HG03066 (cell line): ENCODE results near the gene POLR2E.
A peak's percentile ranks its signal among the peaks of the same experiment; 100 is the strongest.

Experiments used
- ATAC-seq: cut with Tn5 transposase; IDR thresholded peaks from one replicate; pipeline ENCODE4 v1.9.1; 2021; ENCODE audit warnings: low read depth; ENCODE audit not compliant: unreplicated experiment

Gene POLR2E

GRCh38 chr19:1082165-1082927, 12.8 kb downstream of the POLR2E start:
- no peak for ATAC-seq

- ATAC-seq = no peak
Observed at GRCh38 chr19:1081301-1082164, 13.6 kb downstream of the POLR2E start.

GRCh38 chr19:1080360-1081161, 14.6 kb downstream of the POLR2E start:
- ATAC-seq = no peak

- ATAC-seq = no peak
Observed at GRCh38 chr19:1079566-1080111, 15.5 kb downstream of the POLR2E start.

GRCh38 chr19:1076951-1077350, 18.2 kb downstream of the POLR2E start:
- peak; percentile 59 for ATAC-seq

- ATAC-seq = no peak
Observed at GRCh38 chr19:1076046-1076386, 19.2 kb downstream of the POLR2E start.

GRCh38 chr19:1074544-1075283, 20.5 kb downstream of the POLR2E start:
- ATAC-seq = peak; percentile 40

GRCh38 chr19:1073956-1074517, 21.1 kb downstream of the POLR2E start:
- ATAC-seq = no peak

- no peak for ATAC-seq
Observed at GRCh38 chr19:1073063-1073955, 21.9 kb downstream of the POLR2E start.

- no peak for ATAC-seq
Observed at GRCh38 chr19:1072371-1073015, 22.7 kb downstream of the POLR2E start.

- no peak for ATAC-seq
Observed at GRCh38 chr19:1070931-1071791, 24.0 kb downstream of the POLR2E start.

GRCh38 chr19:1070576-1070930, 24.6 kb downstream of the POLR2E start:
- no peak for ATAC-seq

- no peak for ATAC-seq
Observed at GRCh38 chr19:1069009-1069779, 26.0 kb downstream of the POLR2E start.

- no peak for ATAC-seq
Observed at GRCh38 chr19:1068009-1069001, 26.9 kb downstream of the POLR2E start.

- ATAC-seq = no peak
Observed at GRCh38 chr19:1067341-1067957, 27.7 kb downstream of the POLR2E start.
